NCI-H1694 treated with DMSO at 0.1 percent for 48 hours (cell line): ENCODE measurements around the gene TBC1D4.

Experiments
- DNase-seq: peaks from one replicate; lab custom pipeline; 2025; lab: John Stamatoyannopoulos, UW

TBC1D4 gene

GRCh38 chr13:75416327-75417011, 65.5 kb downstream of the TBC1D4 start:
- DNase-seq = no peak

DNA sequence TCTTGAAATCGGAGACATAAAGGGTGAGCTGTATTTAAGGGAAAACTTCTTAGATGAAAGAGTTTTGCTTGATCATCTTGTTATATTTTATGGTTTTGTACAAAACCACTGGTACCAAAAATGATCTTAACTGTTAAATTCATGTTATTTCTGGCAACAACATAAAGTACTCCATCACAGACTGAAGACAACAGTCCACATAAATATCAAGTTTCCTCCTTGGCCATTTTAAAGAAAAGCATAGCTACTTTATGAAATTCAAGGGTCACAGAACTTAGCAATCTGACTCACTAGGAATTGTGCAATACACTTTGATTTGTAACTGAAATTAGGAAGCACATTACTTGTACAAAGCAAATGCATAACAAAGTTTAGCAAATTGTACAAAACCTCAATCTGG, 66.3 kb downstream of the TBC1D4 start:
- DNase-seq = no peak

DNA sequence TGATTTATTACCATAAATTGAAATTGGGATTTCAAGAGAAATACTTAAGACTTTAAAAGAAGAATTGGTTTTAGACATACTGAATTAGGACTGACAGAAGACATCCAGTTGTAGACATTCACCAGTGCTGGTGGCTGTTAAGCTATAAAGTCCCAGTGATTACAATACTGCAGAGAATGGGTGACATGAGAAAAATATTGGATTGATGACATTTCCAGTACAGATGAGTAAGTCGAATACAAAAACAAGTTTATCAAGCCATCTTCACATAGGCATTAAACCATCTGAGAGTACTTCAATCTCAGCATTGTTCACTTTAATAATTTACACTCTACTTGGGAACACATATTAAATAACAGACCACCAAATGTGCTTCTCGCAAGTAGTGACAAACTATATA, 66.8 kb downstream of the TBC1D4 start:
- no peak for DNase-seq

GRCh38 chr13:75414036-75414827, 67.7 kb downstream of the TBC1D4 start:
- no peak for DNase-seq

DNA sequence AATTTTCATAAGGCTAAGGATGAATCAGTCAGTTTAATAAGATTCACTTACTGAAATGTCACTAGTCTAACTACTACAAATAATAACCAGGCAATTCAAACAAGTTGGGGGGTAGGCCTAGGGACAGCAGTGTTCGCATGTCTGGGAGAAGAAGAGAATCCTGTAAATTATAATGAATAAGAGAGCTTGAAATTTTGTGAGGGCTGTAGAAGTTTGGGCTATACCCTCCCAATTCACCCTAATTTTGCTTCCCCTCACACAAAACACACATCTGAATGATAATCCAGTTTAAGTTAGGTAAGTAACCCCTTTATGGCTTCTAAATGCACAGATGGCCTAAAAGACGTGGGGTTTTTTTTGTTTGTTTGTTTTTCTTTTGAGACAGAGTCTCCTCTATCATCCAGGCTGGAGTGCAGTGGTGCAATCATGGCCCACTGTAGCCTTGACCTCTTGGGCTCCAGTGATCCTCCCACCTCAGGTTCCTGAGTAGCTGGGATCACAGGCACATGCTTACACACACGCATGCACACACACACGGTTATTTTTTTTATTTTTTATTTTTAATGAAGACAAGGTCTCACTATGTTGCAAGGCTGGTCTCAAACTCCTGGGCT, 69.9 kb downstream of the TBC1D4 start:
- DNase-seq = no peak

DNA sequence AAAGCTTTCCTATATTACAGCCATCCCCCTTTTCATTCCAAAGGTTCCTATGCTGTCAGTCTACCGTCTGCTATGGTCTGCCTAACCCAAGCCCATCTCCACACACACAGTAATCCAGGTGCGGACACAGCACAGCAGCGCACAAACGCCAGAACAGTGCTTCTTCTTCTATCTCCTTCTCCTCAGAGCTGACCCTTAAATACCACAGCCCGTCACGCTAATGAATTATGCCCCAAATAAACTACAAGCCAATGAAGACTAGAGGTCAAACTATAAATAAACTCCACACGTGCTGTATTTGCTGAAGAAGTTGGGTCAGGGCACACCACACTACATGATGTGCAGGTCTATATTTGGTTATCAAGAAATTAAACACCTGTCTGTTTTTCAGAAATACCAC, 71.8 kb downstream of the TBC1D4 start:
- no peak for DNase-seq

DNA sequence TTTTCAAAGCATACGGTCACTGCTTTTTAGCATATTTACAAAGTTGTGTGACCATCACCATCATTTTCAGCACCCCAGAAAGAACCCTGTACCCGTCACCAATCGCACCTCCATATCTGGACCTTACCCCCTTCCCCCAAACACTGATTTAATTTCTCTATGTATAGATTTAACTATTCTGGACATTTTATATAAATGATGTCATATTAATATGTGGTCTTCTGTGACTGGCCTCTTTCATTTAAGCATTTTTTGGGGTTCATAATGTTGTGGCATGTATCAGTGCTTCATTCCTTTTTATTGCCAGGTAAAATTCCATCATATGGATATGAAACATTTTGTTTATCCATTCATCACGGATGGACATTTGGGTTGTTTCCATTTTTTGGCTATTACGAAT, 74.0 kb downstream of the TBC1D4 start:
- no peak for DNase-seq

DNA sequence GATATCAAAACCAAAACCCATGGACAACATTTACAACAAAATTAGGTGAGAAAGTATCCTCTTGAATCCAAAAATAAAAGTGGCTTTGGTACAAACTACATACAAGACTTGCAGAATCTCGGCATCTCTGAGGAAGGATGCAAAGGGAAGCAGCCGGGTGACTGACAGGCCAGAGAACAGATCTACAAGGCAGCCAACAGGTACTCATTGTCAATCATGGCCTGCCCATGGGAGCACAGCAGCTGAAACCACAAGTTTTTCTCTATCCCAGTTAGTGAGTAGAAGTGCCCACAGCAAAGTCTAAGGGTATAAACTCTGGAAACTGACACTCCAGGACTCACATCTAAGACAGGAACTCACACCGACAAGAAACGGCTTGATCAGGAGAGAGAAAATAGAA, 74.5 kb downstream of the TBC1D4 start:
- no peak for DNase-seq

- DNase-seq = no peak
Observed at GRCh38 chr13:75405976-75406703, 75.8 kb downstream of the TBC1D4 start.

DNA sequence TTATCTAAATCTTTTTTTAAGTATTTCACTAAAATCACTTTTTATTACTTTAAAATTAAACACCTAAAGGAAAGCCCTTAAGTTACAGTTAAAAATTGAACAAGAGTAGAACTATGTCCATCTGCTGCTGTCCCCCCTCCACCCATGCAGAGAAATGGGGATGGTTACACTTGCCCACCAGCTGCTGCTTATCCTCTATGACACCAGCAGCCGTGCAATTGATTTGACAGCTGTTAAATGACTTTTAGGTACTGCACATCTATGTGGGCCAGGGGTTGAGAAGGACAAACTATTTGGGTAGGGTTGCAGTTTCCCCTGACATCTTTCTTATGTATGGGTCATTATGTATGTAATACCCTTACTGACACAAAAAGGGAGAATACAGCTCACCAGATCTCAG, 77.2 kb downstream of the TBC1D4 start:
- DNase-seq = peak; percentile 47

- no peak for DNase-seq
Observed at GRCh38 chr13:75402787-75403186, 79.2 kb downstream of the TBC1D4 start.

DNA sequence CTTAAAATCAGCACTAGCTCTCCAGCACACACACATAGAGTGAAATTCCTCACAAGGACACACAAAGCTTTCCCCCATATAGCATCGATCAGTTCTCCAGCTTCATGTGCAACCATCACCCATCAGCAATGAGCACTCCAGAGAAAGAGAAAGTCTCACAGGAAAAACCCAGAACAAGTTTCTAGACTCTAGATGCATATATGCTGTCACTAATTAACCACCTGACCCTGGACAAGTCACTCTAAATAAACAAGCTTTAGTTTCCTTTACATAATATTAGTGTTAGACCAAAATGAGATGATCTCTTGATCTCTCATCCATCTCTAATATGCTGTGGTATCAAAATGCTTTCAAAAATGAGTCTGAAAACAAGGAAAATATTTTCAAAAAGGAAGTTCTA, 81.2 kb downstream of the TBC1D4 start:
- no peak for DNase-seq

- DNase-seq = no peak
Observed at GRCh38 chr13:75399879-75400217, 82.1 kb downstream of the TBC1D4 start.

DNA sequence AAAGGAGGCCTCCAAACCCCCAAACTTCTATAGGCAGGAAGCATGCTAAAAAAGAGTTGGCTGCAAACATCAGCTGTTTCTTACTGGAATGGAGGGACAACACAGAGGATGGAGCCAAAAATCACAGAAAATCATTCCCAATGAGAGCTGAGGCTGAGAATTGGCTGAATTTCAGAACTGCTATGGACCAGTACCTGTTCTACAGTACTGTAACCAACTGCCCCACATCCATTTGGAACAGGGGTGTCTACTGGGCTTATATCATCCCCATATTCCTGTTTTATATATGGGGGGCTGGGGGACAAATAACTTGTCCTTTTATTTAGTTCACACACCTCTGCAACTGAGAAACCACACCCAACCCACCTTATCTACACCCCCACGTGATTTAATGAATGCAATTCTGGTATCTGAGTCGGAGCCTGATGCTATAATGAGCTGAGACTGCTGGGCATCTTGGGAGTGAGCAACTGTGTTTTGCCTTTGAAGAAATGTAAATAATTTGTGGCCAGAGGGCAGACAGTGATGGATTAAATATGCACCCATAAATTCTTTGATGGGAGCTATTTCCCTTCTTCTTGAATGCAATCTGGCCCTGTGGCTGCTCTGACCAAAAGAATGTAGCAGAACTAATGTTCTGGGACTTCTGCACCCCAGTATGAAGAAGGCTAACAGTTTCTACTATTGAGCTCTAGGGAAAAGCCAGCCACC, 82.6 kb downstream of the TBC1D4 start:
- DNase-seq = no peak

- DNase-seq = no peak
Observed at GRCh38 chr13:75398072-75398471, 83.9 kb downstream of the TBC1D4 start.

GRCh38 chr13:75395901-75396300, 86.1 kb downstream of the TBC1D4 start:
- DNase-seq = no peak

DNA sequence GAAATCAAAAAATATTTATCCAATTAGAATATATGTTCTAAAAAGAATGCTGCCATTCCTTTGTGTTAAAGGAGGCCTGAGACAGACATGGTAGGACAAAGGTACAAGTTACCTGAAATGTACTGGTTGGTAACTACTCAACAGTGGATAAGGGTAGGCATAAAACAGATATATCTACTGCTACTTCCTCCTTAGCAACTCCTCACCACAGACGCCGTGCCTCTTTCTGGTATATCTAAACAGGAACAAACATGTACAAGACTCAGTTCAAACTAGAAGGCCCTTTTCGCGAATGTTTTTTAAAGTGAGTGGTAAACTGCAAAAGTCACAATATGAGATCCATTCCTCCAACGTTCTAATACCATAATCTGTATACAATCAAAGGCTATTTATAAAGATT, 86.9 kb downstream of the TBC1D4 start:
- DNase-seq = no peak

DNA sequence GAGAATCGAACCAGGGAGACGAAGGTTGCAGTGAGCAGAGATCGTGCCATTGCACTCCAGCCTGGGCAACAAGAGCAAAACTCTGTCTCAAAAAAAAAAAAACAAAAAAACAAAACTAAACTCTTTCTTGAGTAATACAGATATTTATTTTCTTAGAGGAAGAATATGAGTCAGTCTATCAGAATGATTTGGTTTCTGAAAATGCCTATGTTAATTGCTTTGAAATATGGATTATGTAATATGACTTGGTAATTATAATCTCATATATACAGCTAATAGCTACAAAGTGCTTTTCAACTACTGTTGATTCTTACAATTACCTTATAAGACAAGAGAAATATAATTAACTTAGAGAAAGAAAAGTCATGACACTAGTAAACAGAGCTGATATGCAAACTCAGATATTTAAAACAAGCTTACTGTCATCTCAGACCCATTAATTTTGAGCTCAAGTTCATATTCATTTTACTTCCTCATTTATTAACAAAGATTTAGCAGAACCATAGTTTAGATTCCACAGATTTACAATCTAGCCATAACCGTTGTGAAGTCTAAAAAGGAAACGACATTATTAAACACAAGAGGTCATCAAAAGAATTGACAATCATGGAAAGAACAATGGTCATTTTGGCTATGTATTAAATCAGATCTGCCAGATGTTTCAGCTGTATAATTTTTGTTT, 88.0 kb downstream of the TBC1D4 start:
- DNase-seq = no peak

DNA sequence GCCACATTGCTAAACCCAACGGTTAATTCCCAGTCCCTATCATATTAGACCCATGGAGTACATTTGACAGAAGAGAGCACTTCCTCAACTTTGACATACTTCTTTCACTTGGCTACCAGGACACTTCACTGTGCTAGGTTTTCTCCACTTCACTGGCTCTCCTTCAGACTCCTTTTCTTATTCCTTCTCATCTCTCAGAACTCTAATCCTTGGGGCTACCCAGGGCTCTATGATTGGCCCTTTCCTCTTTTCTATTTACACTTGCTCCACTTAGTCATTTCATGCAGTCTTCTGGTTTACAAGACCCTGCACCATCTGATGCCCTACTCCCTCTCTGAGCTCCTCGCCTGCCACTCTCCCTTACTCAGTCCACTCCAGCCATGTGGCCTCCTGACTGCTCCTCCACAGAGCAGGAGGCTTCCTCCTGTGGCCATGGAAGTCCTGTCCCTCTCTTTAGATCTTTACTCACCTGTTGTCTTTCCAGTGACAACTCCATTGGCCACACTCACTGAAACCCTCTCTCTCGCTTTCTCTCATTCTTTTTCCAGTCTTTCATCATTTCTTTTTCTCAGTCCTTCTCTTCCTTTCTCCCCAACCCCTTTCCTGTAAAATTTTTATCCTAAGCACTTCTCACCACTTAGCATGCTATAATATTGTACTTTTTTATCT, 90.4 kb downstream of the TBC1D4 start:
- DNase-seq = no peak

DNA sequence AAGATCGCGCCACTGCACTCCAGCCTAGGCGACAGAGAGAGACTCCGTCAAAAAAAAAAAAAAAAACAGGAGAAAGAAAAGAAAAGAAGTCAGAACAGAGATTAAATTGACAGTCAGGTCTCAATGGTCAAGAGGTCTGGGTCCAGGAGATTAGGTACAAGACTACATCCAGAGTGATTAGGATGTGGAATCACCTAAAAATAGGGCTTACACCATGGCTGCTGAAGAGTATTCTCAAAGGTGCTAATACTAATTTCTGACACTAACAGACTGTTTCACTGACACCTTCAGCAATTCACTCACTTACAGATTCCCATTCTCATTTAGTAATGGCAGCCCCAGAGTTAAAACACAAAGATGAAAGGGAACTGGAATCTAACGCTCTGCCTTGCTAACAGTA, 91.7 kb downstream of the TBC1D4 start:
- no peak for DNase-seq

DNA sequence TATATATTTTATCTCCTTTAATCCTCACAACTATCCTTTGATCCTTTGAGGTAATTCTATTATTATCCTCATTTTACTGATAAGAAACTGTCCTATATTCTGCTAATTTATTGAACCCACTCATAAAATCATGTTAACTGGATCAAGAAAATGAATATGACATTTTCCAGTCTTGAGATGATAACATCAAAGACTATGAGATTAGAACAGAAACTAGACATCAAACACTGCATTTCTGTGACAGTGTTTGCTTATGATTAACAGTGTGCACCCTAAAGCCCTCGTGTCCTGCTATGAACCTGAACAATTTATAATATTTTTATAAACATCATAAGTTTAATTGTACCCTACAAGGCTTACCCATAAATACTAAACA, 96.3 kb downstream of the TBC1D4 start:
- DNase-seq = no peak
